ENCODE data around the gene IQSEC2. TPM values are rescaled to one million over a fixed set of nuclear protein-coding genes. Genes with fewer than 3 reads are reported as not detected.

Gene IQSEC2
- total RNA-seq, 1 experiment from 2014 or later: 48.2 TPM

DNA sequence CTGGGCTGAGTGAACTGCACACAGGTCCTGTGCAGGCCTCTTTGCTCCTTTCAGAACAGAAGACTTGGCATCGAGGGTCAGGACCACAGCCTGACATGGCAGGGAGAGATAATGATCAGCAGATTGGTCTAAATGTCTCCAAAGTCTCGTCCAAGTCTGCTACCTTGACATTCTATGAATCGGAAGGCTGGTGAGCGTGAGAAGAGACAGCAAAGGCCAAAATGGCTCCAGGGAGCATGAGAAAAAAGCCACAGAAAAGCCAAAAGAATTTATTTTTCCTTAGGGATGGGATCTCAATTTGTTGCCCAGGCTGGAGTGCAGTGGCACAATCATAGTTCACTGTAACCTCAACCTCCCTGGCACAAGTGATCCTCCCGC is 32.3 kb upstream of the IQSEC2 start (continued):
- no peak for TF ChIP-seq PRRX2 (CRISPR knock-in tag; IDR thresholded peaks at IDR 0.05)

DNA sequence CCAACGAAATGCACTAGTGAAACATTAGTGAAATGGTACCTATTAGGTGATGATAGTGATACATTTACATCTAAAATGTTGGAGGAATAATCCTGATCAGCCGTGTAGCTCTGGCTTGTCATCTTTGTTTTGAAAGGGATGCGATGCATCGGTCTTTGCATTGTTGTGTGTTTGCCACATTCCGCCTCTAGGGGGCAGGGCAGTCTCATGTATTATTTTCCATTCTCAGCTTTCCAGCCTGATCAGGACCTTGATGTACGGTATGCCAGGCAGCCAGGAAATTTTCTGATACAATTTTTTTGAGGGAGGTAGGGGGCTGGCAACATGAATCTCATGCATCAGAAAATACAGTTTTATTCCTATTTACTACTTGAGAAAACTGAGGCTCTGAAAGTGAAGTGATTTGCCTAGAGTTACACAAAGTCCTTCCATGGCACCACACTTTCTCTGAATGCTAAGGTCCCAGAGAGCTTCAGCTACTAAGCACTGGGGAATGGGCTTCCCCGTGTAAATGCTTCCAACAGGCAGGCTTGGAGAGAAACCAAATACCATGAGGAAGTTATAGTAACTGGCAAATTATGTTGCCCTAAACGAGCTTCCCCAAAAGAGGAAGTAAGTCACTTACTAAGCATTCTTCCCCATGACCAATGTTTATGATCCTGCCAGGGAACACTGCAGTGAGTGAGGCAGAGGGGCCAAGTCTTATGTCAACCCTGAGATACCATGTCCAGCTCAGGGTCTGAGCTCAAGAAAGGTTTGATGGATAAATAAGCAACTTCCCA is 31.8 kb upstream of the IQSEC2 start:
- ATAC-seq (peak; percentile 39), DNase-seq (ENCODE audit: low spot score) (peak; percentile 68)
- Mint-ChIP-seq H3K4me3 (no peak overlapping the region), H3K9me3 (no peaks in the 10 kb centered on the region), H3K27ac (peak overlapping the region; percentile 92; the same call in 1 of the 2 replicates), H3K4me1 (peaks cover 30% of the 10 kb centered on the region), H3K27me3 (ENCODE audit: low read depth) (no peaks in the 10 kb centered on the region), H3K36me3 (no peaks in the 10 kb centered on the region; the same call in none of the 2 replicates)
- ChIA-PET CTCF (interaction anchor here (0.7 to 4.2 kb wide), 34 partner anchors 10 to 218 kb away, joined by 3 to 42 read pairs (median 5); partner anchors contain the start of genes HSD17B10, IQSEC2, KDM5C and RIBC1), POLR2A (no interaction called here)
- TF ChIP-seq, protein P1, sequence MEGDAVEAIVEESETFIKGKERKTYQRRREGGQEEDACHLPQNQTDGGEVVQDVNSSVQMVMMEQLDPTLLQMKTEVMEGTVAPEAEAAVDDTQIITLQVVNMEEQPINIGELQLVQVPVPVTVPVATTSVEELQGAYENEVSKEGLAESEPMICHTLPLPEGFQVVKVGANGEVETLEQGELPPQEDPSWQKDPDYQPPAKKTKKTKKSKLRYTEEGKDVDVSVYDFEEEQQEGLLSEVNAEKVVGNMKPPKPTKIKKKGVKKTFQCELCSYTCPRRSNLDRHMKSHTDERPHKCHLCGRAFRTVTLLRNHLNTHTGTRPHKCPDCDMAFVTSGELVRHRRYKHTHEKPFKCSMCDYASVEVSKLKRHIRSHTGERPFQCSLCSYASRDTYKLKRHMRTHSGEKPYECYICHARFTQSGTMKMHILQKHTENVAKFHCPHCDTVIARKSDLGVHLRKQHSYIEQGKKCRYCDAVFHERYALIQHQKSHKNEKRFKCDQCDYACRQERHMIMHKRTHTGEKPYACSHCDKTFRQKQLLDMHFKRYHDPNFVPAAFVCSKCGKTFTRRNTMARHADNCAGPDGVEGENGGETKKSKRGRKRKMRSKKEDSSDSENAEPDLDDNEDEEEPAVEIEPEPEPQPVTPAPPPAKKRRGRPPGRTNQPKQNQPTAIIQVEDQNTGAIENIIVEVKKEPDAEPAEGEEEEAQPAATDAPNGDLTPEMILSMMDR (IDR thresholded peaks at IDR 0.05): peak; percentile 46; the same call in 1 of the 2 replicates
- TF ChIP-seq ZNF416 (CRISPR knock-in tag; IDR thresholded peaks at IDR 0.05) (no peak), ESRRA (CRISPR knock-in tag; IDR thresholded peaks at IDR 0.05; ENCODE audit: borderline replicate concordance) (no peak)

DNA sequence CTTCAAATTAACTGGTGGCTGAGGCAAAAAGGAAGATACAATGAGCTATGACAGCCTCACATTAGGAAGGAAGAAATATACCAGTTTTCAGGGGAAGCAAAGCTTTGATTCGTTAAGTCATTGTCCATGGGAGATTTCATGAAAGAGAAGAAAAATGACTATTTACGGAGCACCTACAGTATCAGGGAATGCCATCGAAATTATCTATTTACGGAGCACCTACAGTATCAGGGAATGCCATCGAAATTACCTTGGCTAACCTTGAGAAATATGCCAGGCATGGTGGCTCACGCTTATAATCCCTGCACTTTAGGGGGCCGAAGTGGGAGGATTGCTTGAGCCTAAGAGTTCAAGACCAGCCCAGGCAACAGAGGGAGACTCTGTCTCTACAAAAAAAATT is 28.5 kb upstream of the IQSEC2 start:
- DNase-seq (ENCODE audit: low spot score) (no peak), ATAC-seq (no peak)
- Mint-ChIP-seq H3K4me1 (peaks cover 9% of the 10 kb centered on the region; the same call in 1 of the 2 replicates), H3K4me3 (no peak overlapping the region), H3K27me3 (ENCODE audit: low read depth) (no peaks in the 10 kb centered on the region), H3K36me3 (no peaks in the 10 kb centered on the region; the same call in none of the 2 replicates), H3K27ac (no peak overlapping the region), H3K9me3 (no peaks in the 10 kb centered on the region)
- TF ChIP-seq TCF7 (CRISPR knock-in tag; IDR thresholded peaks at IDR 0.05; ENCODE audit: low read depth) (no peak), ATF1 (CRISPR knock-in tag; IDR thresholded peaks at IDR 0.05) (no peak), JUN (CRISPR knock-in tag; IDR thresholded peaks at IDR 0.05) (no peak), SP1 (CRISPR knock-in tag; conservative IDR thresholded peaks at IDR 0.05) (no peak), FOXP1 (CRISPR knock-in tag; IDR thresholded peaks at IDR 0.05; ENCODE audit: borderline replicate concordance) (no peak), OVOL2 (CRISPR knock-in tag; IDR thresholded peaks at IDR 0.05; ENCODE audit: borderline replicate concordance) (no peak), SMAD4 (CRISPR knock-in tag; IDR thresholded peaks at IDR 0.05) (no peak), ETV6 (CRISPR knock-in tag; IDR thresholded peaks at IDR 0.05) (no peak), MXD4 (CRISPR knock-in tag; IDR thresholded peaks at IDR 0.05; ENCODE audit: borderline replicate concordance) (no peak)
- TF ChIP-seq, protein P2, sequence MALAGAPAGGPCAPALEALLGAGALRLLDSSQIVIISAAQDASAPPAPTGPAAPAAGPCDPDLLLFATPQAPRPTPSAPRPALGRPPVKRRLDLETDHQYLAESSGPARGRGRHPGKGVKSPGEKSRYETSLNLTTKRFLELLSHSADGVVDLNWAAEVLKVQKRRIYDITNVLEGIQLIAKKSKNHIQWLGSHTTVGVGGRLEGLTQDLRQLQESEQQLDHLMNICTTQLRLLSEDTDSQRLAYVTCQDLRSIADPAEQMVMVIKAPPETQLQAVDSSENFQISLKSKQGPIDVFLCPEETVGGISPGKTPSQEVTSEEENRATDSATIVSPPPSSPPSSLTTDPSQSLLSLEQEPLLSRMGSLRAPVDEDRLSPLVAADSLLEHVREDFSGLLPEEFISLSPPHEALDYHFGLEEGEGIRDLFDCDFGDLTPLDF (CRISPR knock-in tag; IDR thresholded peaks at IDR 0.05): no peak
- TF ChIP-seq, protein P3, sequence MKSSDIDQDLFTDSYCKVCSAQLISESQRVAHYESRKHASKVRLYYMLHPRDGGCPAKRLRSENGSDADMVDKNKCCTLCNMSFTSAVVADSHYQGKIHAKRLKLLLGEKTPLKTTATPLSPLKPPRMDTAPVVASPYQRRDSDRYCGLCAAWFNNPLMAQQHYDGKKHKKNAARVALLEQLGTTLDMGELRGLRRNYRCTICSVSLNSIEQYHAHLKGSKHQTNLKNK (CRISPR knock-in tag; IDR thresholded peaks at IDR 0.05): no peak
- TF ChIP-seq, protein P4, sequence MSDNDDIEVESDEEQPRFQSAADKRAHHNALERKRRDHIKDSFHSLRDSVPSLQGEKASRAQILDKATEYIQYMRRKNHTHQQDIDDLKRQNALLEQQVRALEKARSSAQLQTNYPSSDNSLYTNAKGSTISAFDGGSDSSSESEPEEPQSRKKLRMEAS (CRISPR knock-in tag; IDR thresholded peaks at IDR 0.05): no peak
- CTCF ChIA-PET: interaction anchor here (4.2 kb wide), 1 partner anchor 26 kb away, joined by 40 read pairs; the partner anchor contains the start of gene IQSEC2
- POLR2A ChIA-PET: no interaction called here

DNA sequence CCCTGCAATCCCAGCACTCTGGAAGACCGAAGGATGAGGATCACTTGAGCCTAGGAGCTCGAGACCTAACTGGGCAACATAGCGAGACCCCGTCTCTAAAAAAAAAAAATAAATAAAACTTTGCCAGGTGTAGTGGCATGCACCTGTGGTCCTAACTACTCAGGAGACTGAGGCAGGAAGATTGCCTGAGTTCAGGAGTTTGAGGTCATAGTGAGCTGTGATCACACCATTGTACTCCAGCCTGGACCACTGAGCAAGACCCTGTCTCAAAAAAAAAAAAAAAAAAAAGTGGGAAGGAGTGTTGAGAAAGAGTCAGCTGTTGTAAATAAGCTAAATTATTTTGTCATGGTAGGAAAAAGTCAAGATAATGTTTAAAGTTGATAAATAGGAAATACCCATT is 27.5 kb upstream of the IQSEC2 start:
- CTCF ChIA-PET: no interaction called here
- TF ChIP-seq TEAD4 (CRISPR knock-in tag; IDR thresholded peaks at IDR 0.05): no peak
- no peak for TF ChIP-seq SP1 (CRISPR knock-in tag; conservative IDR thresholded peaks at IDR 0.05)
- TF ChIP-seq, protein P5, sequence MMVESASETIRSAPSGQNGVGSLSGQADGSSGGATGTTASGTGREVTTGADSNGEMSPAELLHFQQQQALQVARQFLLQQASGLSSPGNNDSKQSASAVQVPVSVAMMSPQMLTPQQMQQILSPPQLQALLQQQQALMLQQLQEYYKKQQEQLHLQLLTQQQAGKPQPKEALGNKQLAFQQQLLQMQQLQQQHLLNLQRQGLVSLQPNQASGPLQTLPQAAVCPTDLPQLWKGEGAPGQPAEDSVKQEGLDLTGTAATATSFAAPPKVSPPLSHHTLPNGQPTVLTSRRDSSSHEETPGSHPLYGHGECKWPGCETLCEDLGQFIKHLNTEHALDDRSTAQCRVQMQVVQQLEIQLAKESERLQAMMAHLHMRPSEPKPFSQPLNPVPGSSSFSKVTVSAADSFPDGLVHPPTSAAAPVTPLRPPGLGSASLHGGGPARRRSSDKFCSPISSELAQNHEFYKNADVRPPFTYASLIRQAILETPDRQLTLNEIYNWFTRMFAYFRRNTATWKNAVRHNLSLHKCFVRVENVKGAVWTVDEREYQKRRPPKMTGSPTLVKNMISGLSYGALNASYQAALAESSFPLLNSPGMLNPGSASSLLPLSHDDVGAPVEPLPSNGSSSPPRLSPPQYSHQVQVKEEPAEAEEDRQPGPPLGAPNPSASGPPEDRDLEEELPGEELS (CRISPR knock-in tag; IDR thresholded peaks at IDR 0.05): no peak
- no peak for TF ChIP-seq FOXP1 (CRISPR knock-in tag; IDR thresholded peaks at IDR 0.05; ENCODE audit: borderline replicate concordance)
- TF ChIP-seq GTF2I (CRISPR knock-in tag; conservative IDR thresholded peaks at IDR 0.05): no peak
- no peak for TF ChIP-seq ZBTB21 (CRISPR knock-in tag; IDR thresholded peaks at IDR 0.05; ENCODE audit: borderline replicate concordance)
- no peak for TF ChIP-seq CREB1 (CRISPR knock-in tag; IDR thresholded peaks at IDR 0.05)
- TF ChIP-seq, protein P3 (CRISPR knock-in tag; IDR thresholded peaks at IDR 0.05): no peak

More for the DNA sequence above, 27.5 kb upstream of the IQSEC2 start:
- no peak for ATAC-seq
- POLR2A ChIA-PET: no interaction called here
- no peak for DNase-seq (ENCODE audit: low spot score)
- Mint-ChIP-seq H3K27me3 (ENCODE audit: low read depth) (no peaks in the 10 kb centered on the region), H3K4me3 (no peak overlapping the region), H3K36me3 (peaks cover 3% of the 10 kb centered on the region), H3K27ac (no peak overlapping the region), H3K4me1 (peaks cover 3% of the 10 kb centered on the region; the same call in 1 of the 2 replicates), H3K9me3 (no peaks in the 10 kb centered on the region)
